SK-N-MC (cell line): ENCODE results near the gene SASH3.
"Not testable (repeated sequence)": the region's sequence is repeated elsewhere in the genome, so short reads cannot be mapped to it uniquely, and the experiment has no call there.

ENCODE experiments used
- DNase-seq: peaks from one replicate; pipeline ENCODE4 v3.0.0-alpha.2; 2011; ENCODE audit warnings: low read depth, low spot score
- H3K27ac ChIP-seq: fragments of 200-600 bp; sonication (generic); 2 replicates; pipeline ENCODE4 v1.5.1; 2016; ENCODE audit warnings: mixed run types
- H3K36me3 ChIP-seq: fragments of 200-600 bp; sonication (generic); 2 replicates; pipeline ENCODE4 v1.6.1; 2017; ENCODE audit warnings: antibody characterized with exemption, low read length, mixed read lengths; ENCODE audit not compliant: insufficient read depth
- H3K4me3 ChIP-seq: fragments of 200-600 bp; sonication (generic); 2 replicates; pipeline ENCODE4 v1.5.1; 2016
- H3K9ac ChIP-seq: fragments of 200-600 bp; sonication (generic); 2 replicates; pipeline ENCODE4 v1.8.0; 2017; ENCODE audit warnings: mixed run types, mixed read lengths; ENCODE audit not compliant: insufficient read length
- H3K9me3 ChIP-seq: fragments of 200-600 bp; sonication (generic); 2 replicates; pipeline ENCODE4 v1.6.1; 2017; ENCODE audit warnings: low read depth, mild to moderate bottlenecking, antibody characterized with exemption, low read length, moderate library complexity, mixed read lengths
- EZH2 ChIP-seq: fragments of 200-600 bp; sonication (generic); IDR thresholded peaks from one replicate; pipeline ENCODE4 v1.6.1; 2017; ENCODE audit warnings: antibody characterized with exemption
- FOXP2 ChIP-seq: optimal IDR thresholded peaks from 2 replicates; pipeline ENCODE3; 2011; ENCODE audit warnings: mild to moderate bottlenecking, moderate library complexity; ENCODE audit not compliant: insufficient read depth; ENCODE audit errors: extremely low read length, control extremely low read depth
- POLR2AphosphoS5 ChIP-seq: IDR thresholded peaks from 2 replicates; pipeline ENCODE4 v1.6.1; 2012; ENCODE audit warnings: mild to moderate bottlenecking, low read depth, low read length, borderline replicate concordance

SASH3 gene

GRCh38 chrX:129741880-129742758 lies 37.6 kb upstream of the SASH3 start:
- Histone ChIP-seq H3K4me3 (no peak overlapping the region), H3K9me3 (no peaks in the 10 kb centered on the region), H3K27ac (peak overlapping the region; percentile 81), H3K36me3 (no peaks in the 10 kb centered on the region), H3K9ac (no peak overlapping the region)
- TF ChIP-seq FOXP2 (no peak), EZH2 (no peak), POLR2AphosphoS5 (no peak)
- no peak for DNase-seq

GRCh38 chrX:129742759-129743152 lies 37.0 kb upstream of the SASH3 start:
- not testable (repeated sequence) for H3K4me3 ChIP-seq, H3K36me3 ChIP-seq, H3K9ac ChIP-seq, H3K9me3 ChIP-seq, DNase-seq
- peak overlapping the region; percentile 81 for H3K27ac ChIP-seq

GRCh38 chrX:129743821-129744220 lies 35.9 kb upstream of the SASH3 start:
- TF ChIP-seq FOXP2: no peak
- TF ChIP-seq POLR2AphosphoS5: no peak
- TF ChIP-seq EZH2: no peak
- Histone ChIP-seq H3K36me3 (no peaks in the 10 kb centered on the region), H3K9me3 (no peaks in the 10 kb centered on the region), H3K9ac (no peak overlapping the region), H3K27ac (no peak overlapping the region), H3K4me3 (no peak overlapping the region)
- no peak for DNase-seq

- DNase-seq: no peak
- Histone ChIP-seq H3K27ac (no peak overlapping the region), H3K9ac (no peak overlapping the region), H3K4me3 (no peak overlapping the region), H3K36me3 (no peaks in the 10 kb centered on the region), H3K9me3 (no peaks in the 10 kb centered on the region)
- TF ChIP-seq FOXP2 (no peak), POLR2AphosphoS5 (no peak), EZH2 (no peak)
Measured at GRCh38 chrX:129744861-129745321, 34.9 kb upstream of the SASH3 start.

- H3K9me3 ChIP-seq: no peaks in the 10 kb centered on the region
- H3K36me3 ChIP-seq: no peaks in the 10 kb centered on the region
- no peak overlapping the region for H3K27ac ChIP-seq
- H3K4me3 ChIP-seq: no peak overlapping the region
- TF ChIP-seq EZH2 (no peak), POLR2AphosphoS5 (no peak), FOXP2 (no peak)
- H3K9ac ChIP-seq: no peak overlapping the region
- no peak for DNase-seq
Measured at GRCh38 chrX:129746557-129747470, 32.9 kb upstream of the SASH3 start.

- no peaks in the 10 kb centered on the region for H3K9me3 ChIP-seq
- no peaks in the 10 kb centered on the region for H3K36me3 ChIP-seq
- H3K9ac ChIP-seq: no peak overlapping the region
- DNase-seq: no peak
- H3K4me3 ChIP-seq: no peak overlapping the region
- H3K27ac ChIP-seq: no peak overlapping the region
- TF ChIP-seq POLR2AphosphoS5 (no peak), FOXP2 (no peak), EZH2 (no peak)
Measured at GRCh38 chrX:129747533-129747932, 32.2 kb upstream of the SASH3 start.

GRCh38 chrX:129748305-129748704 lies 31.4 kb upstream of the SASH3 start:
- DNase-seq: no peak
- Histone ChIP-seq H3K9ac (no peak overlapping the region), H3K4me3 (no peak overlapping the region), H3K9me3 (no peaks in the 10 kb centered on the region), H3K36me3 (no peaks in the 10 kb centered on the region), H3K27ac (peak overlapping the region; percentile 71)
- TF ChIP-seq FOXP2: no peak
- TF ChIP-seq POLR2AphosphoS5: no peak
- no peak for TF ChIP-seq EZH2

- H3K4me3 ChIP-seq: no peak overlapping the region
- no peaks in the 10 kb centered on the region for H3K36me3 ChIP-seq
- H3K9ac ChIP-seq: no peak overlapping the region
- H3K9me3 ChIP-seq: no peaks in the 10 kb centered on the region
- no peak for DNase-seq
- TF ChIP-seq FOXP2 (no peak), EZH2 (no peak)
- H3K27ac ChIP-seq: peak overlapping the region; percentile 71
Measured at GRCh38 chrX:129749069-129749468, 30.7 kb upstream of the SASH3 start.
